Fibroblast of lung (primary cell): Measurements from ENCODE around the gene THOC2. TPM values are rescaled to one million over a fixed set of nuclear protein-coding genes. Genes with fewer than 3 reads are reported as not detected.

ENCODE experiments used
- DNase-seq, 2 donors: peaks; one replicate each; pipeline versions ENCODE4 v3.0.0 to v3.0.0-alpha.2; 2010; ENCODE audit warnings: low read depth in 2 of 2
- H2AFZ ChIP-seq: 2 replicates; pipeline ENCODE4 v1.5.1; 2012; ENCODE audit warnings: low read length, control low read depth, inconsistent platforms
- H3K27ac ChIP-seq: 2 replicates; pipeline ENCODE4 v1.5.1; 2011; ENCODE audit warnings: low read length, control low read depth; ENCODE audit not compliant: insufficient read depth
- H3K27me3 ChIP-seq: 2 replicates; pipeline ENCODE4 v1.5.1; 2011; ENCODE audit warnings: mild to moderate bottlenecking, low read length; ENCODE audit not compliant: control insufficient read depth, insufficient read depth
- H3K36me3 ChIP-seq: 2 replicates; pipeline ENCODE4 v1.5.1; 2011; ENCODE audit warnings: low read length; ENCODE audit not compliant: control insufficient read depth, insufficient read depth
- H3K4me1 ChIP-seq: 2 replicates; pipeline ENCODE4 v1.5.1; 2011; ENCODE audit warnings: low read length; ENCODE audit not compliant: control insufficient read depth, insufficient read depth; ENCODE audit errors: extremely low read depth
- H3K4me2 ChIP-seq: 2 replicates; pipeline ENCODE4 v1.5.1; 2011; ENCODE audit warnings: low read length, control low read depth; ENCODE audit not compliant: insufficient read depth; ENCODE audit errors: extremely low read depth
- H3K4me3 ChIP-seq, 4 experiments: fragments of 200-600 bp in 1 of 4; sonication (generic) in 1 of 4; replicated peaks in 1 of 4; 2 replicates each; pipeline ENCODE4 v1.5.1; 2011 to 2016; ENCODE audit warnings: low read length in 4 of 4, low read depth in 3 of 4, mild to moderate bottlenecking in 3 of 4, control low read depth in 2 of 4, inconsistent platforms in 1 of 4, mixed read lengths in 1 of 4; ENCODE audit not compliant: insufficient read depth in 1 of 4; ENCODE audit errors: control extremely low read depth in 1 of 4
- H3K79me2 ChIP-seq: 2 replicates; pipeline ENCODE4 v1.5.1; 2012; ENCODE audit warnings: mild to moderate bottlenecking, low read length, inconsistent platforms; ENCODE audit not compliant: control insufficient read depth, insufficient read depth
- H3K9ac ChIP-seq: 2 replicates; pipeline ENCODE4 v1.5.1; 2011; ENCODE audit warnings: mild to moderate bottlenecking, low read length, control low read depth; ENCODE audit not compliant: insufficient read depth
- H3K9me3 ChIP-seq: 2 replicates; pipeline ENCODE4 v1.5.1; 2012; ENCODE audit warnings: low read depth, low read length; ENCODE audit not compliant: control insufficient read depth, insufficient read depth
- H4K20me1 ChIP-seq: 2 replicates; pipeline ENCODE4 v1.5.1; 2011; ENCODE audit warnings: low read length; ENCODE audit not compliant: control insufficient read depth, insufficient read depth; ENCODE audit errors: extremely low read depth
- CTCF ChIP-seq, 2 donors: IDR thresholded peaks in 1 of 2; conservative IDR thresholded peaks in 1 of 2; 1 replicate in 1 of 2; 2 replicates in 1 of 2; pipeline ENCODE4 v1.5.1; 2011 to 2012; ENCODE audit warnings: low read length in 2 of 2, control low read depth in 1 of 2, inconsistent platforms in 1 of 2, low read depth in 1 of 2, mild to moderate bottlenecking in 1 of 2
- EZH2 ChIP-seq: IDR thresholded peaks from 2 replicates; pipeline ENCODE4 v1.5.1; 2012; ENCODE audit warnings: low read length, control low read depth, mild to moderate bottlenecking; ENCODE audit errors: missing control alignments
- polyA plus RNA-seq, 2 donors: library from polyadenylated mRNA; depleted of rRNA in 1 of 2; stranded (reverse) in 1 of 2; unstranded in 1 of 2; fragments of >200 nt; gene quantifications; 2 replicates each; pipeline ENCODE4 v1.2.1, GENCODE V29; 2011 to 2012; ENCODE audit warnings: missing spikeins in 1 of 2
- total RNA-seq: library from RNA; depleted of rRNA; stranded (reverse); fragments of >200 nt; gene quantifications from 2 replicates; pipeline ENCODE4 v1.2.1, GENCODE V29; 2014

The THOC2 gene
- total and polyA plus RNA-seq, 2 donors (not counting 1 experiment from before 2014, with no cell fraction given), result 62.9 to 70.0 TPM

GRCh38 chrX:123607806-123608205 is 125.0 kb downstream of the THOC2 start:
- no peaks in the 10 kb centered on the region for H3K4me1 ChIP-seq
- H3K9ac ChIP-seq, result no peak overlapping the region
- no peak overlapping the region for H3K4me2 ChIP-seq
- H3K36me3 ChIP-seq, result no peaks in the 10 kb centered on the region
- H3K27me3 ChIP-seq, result no peaks in the 10 kb centered on the region
- DNase-seq, result no peak
- no peak overlapping the region for H2AFZ ChIP-seq
- no peaks in the 10 kb centered on the region for H3K79me2 ChIP-seq
- TF ChIP-seq CTCF (conservative IDR thresholded peaks at IDR 0.05 in 1 of 2, IDR thresholded peaks at IDR 0.05 in 1 of 2; ENCODE audit: low read depth in 1 of 2, low read length in 2 of 2) (no peak), EZH2 (no peak)
- H3K4me3 ChIP-seq, result no peak overlapping the region
- no peak overlapping the region for H3K27ac ChIP-seq
- no peaks in the 10 kb centered on the region for H4K20me1 ChIP-seq
- no peaks in the 10 kb centered on the region for H3K9me3 ChIP-seq

- TF ChIP-seq CTCF (conservative IDR thresholded peaks at IDR 0.05 in 1 of 2, IDR thresholded peaks at IDR 0.05 in 1 of 2; ENCODE audit: low read depth in 1 of 2, low read length in 2 of 2), result no peak
- TF ChIP-seq EZH2, result no peak
- Histone ChIP-seq H3K4me1 (no peaks in the 10 kb centered on the region), H3K27ac (no peak overlapping the region), H3K4me3 (no peak overlapping the region), H3K4me2 (no peak overlapping the region), H3K79me2 (no peaks in the 10 kb centered on the region), H3K36me3 (no peaks in the 10 kb centered on the region), H2AFZ (no peak overlapping the region), H3K9me3 (no peaks in the 10 kb centered on the region), H3K27me3 (no peaks in the 10 kb centered on the region), H4K20me1 (no peaks in the 10 kb centered on the region), H3K9ac (no peak overlapping the region)
- no peak for DNase-seq
These were observed 125.6 kb downstream of the THOC2 start for GRCh38 chrX:123607270-123607669.

GRCh38 chrX:123603491-123603890 is 129.4 kb downstream of the THOC2 start:
- no peak overlapping the region for H3K27ac ChIP-seq
- no peaks in the 10 kb centered on the region for H3K9me3 ChIP-seq
- H3K4me3 ChIP-seq, result no peak overlapping the region
- no peak for DNase-seq
- no peak overlapping the region for H2AFZ ChIP-seq
- H3K9ac ChIP-seq, result no peak overlapping the region
- H4K20me1 ChIP-seq, result no peaks in the 10 kb centered on the region
- H3K27me3 ChIP-seq, result no peaks in the 10 kb centered on the region
- no peaks in the 10 kb centered on the region for H3K36me3 ChIP-seq
- TF ChIP-seq EZH2 (no peak), CTCF (conservative IDR thresholded peaks at IDR 0.05 in 1 of 2, IDR thresholded peaks at IDR 0.05 in 1 of 2; ENCODE audit: low read depth in 1 of 2, low read length in 2 of 2) (no peak)
- no peaks in the 10 kb centered on the region for H3K79me2 ChIP-seq
- H3K4me2 ChIP-seq, result no peak overlapping the region
- H3K4me1 ChIP-seq, result no peaks in the 10 kb centered on the region
